Measurements from ENCODE around the gene FAM50B.

The FAM50B gene

DNA sequence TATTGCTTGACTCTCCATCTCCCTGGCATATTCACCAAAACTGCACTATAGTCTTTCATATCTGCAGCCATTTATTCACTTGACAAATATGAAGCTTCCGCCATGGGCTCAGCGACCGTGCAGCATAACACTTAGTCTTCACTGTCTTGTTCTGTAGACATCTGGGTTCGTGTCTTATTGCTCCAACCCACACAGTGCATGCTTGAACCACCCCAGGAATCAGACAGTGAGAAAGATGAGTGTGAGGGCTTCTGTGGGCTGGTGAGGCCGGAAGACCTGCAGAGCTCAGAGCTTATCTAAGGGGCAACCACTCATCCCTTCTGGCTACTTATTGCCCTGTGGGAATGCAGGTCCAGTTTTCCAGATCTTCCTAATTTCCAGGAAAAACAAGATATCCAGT, 19.9 kb upstream of the FAM50B start:
- in situ Hi-C loops (cut with HindIII; ENCODE audit: low sequenced_read_pairs): no loop called here
- TF ChIP-seq, protein P1, sequence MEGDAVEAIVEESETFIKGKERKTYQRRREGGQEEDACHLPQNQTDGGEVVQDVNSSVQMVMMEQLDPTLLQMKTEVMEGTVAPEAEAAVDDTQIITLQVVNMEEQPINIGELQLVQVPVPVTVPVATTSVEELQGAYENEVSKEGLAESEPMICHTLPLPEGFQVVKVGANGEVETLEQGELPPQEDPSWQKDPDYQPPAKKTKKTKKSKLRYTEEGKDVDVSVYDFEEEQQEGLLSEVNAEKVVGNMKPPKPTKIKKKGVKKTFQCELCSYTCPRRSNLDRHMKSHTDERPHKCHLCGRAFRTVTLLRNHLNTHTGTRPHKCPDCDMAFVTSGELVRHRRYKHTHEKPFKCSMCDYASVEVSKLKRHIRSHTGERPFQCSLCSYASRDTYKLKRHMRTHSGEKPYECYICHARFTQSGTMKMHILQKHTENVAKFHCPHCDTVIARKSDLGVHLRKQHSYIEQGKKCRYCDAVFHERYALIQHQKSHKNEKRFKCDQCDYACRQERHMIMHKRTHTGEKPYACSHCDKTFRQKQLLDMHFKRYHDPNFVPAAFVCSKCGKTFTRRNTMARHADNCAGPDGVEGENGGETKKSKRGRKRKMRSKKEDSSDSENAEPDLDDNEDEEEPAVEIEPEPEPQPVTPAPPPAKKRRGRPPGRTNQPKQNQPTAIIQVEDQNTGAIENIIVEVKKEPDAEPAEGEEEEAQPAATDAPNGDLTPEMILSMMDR (IDR thresholded peaks at IDR 0.05; ENCODE audit: low read depth, low read length): no peak
- DNase-seq (ENCODE audit: low read depth, low spot score): no peak
- no peak overlapping the region for H3K4me3 ChIP-seq (ENCODE audit: low read depth, low read length)

GRCh38 chr6:3830806-3831205, 18.4 kb upstream of the FAM50B start:
- DNase-seq (ENCODE audit: low read depth, low spot score): no peak
- TF ChIP-seq, protein P1 (IDR thresholded peaks at IDR 0.05; ENCODE audit: low read depth, low read length): no peak
- in situ Hi-C loops (cut with HindIII; ENCODE audit: low sequenced_read_pairs): no loop called here
- H3K4me3 ChIP-seq (ENCODE audit: low read depth, low read length): no peak overlapping the region

DNA sequence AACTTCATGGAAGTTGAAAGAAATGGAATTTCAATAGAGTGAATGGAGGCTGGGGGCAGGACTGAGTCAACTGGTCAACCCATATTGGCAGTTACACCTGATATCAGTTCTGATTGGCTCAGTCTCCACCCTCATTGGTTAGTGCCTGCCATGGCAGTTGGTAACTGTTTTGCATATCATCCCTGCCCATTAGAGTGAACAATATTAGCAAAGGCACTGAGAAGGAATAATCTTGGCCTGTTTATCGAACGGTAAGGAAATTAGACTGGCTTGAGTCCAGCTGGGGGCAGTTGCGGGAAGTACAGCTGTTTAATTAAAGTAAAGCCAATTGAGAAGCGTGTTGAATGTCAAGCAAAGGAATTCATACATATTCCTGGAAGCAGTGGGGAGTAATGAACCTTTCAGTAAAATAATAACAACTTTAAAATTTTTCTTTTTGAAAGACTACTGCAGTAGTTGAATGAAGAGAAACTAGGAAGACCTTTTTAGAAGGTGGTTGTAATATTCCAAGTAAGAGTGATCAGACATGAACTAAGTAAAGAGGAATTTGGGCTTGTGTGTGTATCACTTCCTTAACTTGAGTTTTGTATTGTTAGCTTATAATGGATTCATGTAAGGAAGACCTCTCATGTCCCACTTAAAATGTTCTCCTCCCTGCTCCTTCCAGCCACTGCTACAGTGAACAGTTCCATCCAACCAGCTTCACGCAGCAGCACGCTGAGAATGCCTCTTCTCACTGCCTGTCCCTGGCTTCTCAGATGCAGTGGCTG, 17.2 kb upstream of the FAM50B start:
- H3K4me3 ChIP-seq (ENCODE audit: low read depth, low read length): no peak overlapping the region
- DNase-seq (ENCODE audit: low read depth, low spot score): no peak
- TF ChIP-seq, protein P1 (IDR thresholded peaks at IDR 0.05; ENCODE audit: low read depth, low read length): no peak
- in situ Hi-C loops (cut with HindIII; ENCODE audit: low sequenced_read_pairs): no loop called here

DNA sequence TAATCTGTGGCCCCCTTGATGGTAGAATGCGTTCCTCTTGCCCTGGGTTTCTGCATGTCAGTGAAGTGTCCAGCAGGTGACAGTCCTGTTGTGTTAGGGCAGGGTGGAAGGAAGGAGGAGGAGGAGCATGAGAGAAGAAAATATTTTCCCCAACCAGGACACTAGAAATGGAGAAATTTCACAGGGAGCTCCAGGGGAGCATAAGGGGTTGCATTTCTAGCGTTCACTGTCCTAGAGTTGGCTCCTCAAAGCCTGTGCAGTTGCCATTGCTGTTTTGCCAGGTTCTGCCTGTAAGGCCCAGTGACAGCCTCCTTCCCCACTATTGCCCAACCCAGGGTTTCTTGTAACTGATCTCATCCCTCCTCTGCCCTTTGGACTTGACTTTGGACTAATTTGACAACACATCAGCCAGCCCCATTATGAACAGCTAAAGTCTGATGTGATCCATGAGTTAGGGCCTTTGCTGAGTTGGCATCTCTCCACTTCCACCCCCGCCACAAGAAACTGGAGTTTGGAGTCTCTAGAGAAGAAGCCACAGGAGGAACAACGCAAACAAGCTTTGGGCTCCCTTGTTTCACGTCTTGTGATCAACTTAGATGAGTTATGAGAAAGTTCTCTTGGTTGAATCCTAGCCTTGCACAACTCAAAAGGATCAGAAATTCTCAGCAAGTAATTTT, 14.0 kb upstream of the FAM50B start:
- in situ Hi-C loops (cut with HindIII; ENCODE audit: low sequenced_read_pairs): no loop called here
- no peak overlapping the region for H3K4me3 ChIP-seq (ENCODE audit: low read depth, low read length)
- TF ChIP-seq, protein P1 (IDR thresholded peaks at IDR 0.05; ENCODE audit: low read depth, low read length): no peak
- no peak for DNase-seq (ENCODE audit: low read depth, low spot score)

- DNase-seq (ENCODE audit: low read depth, low spot score): no peak
- H3K4me3 ChIP-seq (ENCODE audit: low read depth, low read length): no peak overlapping the region
- TF ChIP-seq, protein P1 (IDR thresholded peaks at IDR 0.05; ENCODE audit: low read depth, low read length): no peak
- in situ Hi-C loops (cut with HindIII; ENCODE audit: low sequenced_read_pairs): no loop called here
These were observed 13.4 kb upstream of the FAM50B start for GRCh38 chr6:3835785-3836184.

GRCh38 chr6:3836566-3836965, 12.6 kb upstream of the FAM50B start:
- in situ Hi-C loops (cut with HindIII; ENCODE audit: low sequenced_read_pairs): no loop called here
- DNase-seq (ENCODE audit: low read depth, low spot score): no peak
- no peak overlapping the region for H3K4me3 ChIP-seq (ENCODE audit: low read depth, low read length)
- TF ChIP-seq, protein P1 (IDR thresholded peaks at IDR 0.05; ENCODE audit: low read depth, low read length): no peak

Data from astrocyte of the spinal cord (primary cell).